OCI-LY3 (cell line): ENCODE results near the gene BAIAP2L2.

ENCODE experiments used
- H2AFZ ChIP-seq: fragments of 200-600, 300-600 bp; shearing (Covaris generic); 2 replicates; pipeline ENCODE4 v1.6.0; 2014; ENCODE audit warnings: antibody characterized with exemption, low read depth, low read length
- H3K27ac ChIP-seq: fragments of 200-600, 300-600 bp; sonication (generic); 2 replicates; pipeline ENCODE4 v1.5.1; 2014; ENCODE audit warnings: mild to moderate bottlenecking, low read length, moderate library complexity, mixed read lengths
- H3K27me3 ChIP-seq: fragments of 200-600, 300-600 bp; sonication (generic); 2 replicates; pipeline ENCODE4 v1.6.1; 2014; ENCODE audit warnings: low read depth, low read length, mixed read lengths
- H3K36me3 ChIP-seq: fragments of 200-600, 300-600 bp; sonication (generic); replicated peaks from 2 replicates; pipeline ENCODE3; 2014; ENCODE audit warnings: low read depth, low read length, mixed read lengths
- H3K4me1 ChIP-seq: fragments of 300-600, 200-600 bp; sonication (generic); 2 replicates; pipeline ENCODE4 v1.6.1; 2014; ENCODE audit warnings: low read length, mixed read lengths
- H3K4me2 ChIP-seq: fragments of 200-600, 300-600 bp; sonication (generic); 2 replicates; pipeline ENCODE4 v1.6.1; 2014; ENCODE audit warnings: low read length, mixed read lengths
- H3K4me3 ChIP-seq: fragments of 300-600, 200-600 bp; sonication (generic); 2 replicates; pipeline ENCODE4 v1.5.1; 2014; ENCODE audit warnings: antibody characterized with exemption, mild to moderate bottlenecking, low read length, moderate library complexity
- H3K79me2 ChIP-seq: fragments of 300-600, 200-600 bp; shearing (Covaris generic); 2 replicates; pipeline ENCODE4 v1.6.1; 2014; ENCODE audit warnings: mild to moderate bottlenecking, low read length, mixed read lengths
- H3K9ac ChIP-seq: fragments of 300-600, 200-600 bp; shearing (Covaris generic); 2 replicates; pipeline ENCODE4 v1.6.0; 2014; ENCODE audit warnings: mild to moderate bottlenecking, low read length, moderate library complexity
- H3K9me3 ChIP-seq: fragments of 200-600, 300-600 bp; shearing (Covaris generic); 2 replicates; pipeline ENCODE4 v1.6.1; 2014; ENCODE audit warnings: low read length, mixed read lengths; ENCODE audit not compliant: insufficient read depth
- H4K20me1 ChIP-seq: fragments of 200-600, 300-600 bp; sonication (generic); 2 replicates; pipeline ENCODE4 v1.6.1; 2016; ENCODE audit warnings: low read length, mixed read lengths; ENCODE audit not compliant: insufficient read depth
- EZH2phosphoT487 ChIP-seq: fragments of 200-600 bp; shearing (Covaris generic); IDR thresholded peaks from 2 replicates; pipeline ENCODE4 v1.6.1; 2018; ENCODE audit warnings: antibody characterized with exemption, mixed run types, low read depth
- TF ChIP-seq, protein P1 (sequence below): fragments of 200-600, 300-600 bp; sonication (generic); IDR thresholded peaks from 2 replicates; pipeline ENCODE4 v1.5.1; 2014; ENCODE audit warnings: antibody characterized with exemption, low read length, low read depth

The BAIAP2L2 gene

DNA sequence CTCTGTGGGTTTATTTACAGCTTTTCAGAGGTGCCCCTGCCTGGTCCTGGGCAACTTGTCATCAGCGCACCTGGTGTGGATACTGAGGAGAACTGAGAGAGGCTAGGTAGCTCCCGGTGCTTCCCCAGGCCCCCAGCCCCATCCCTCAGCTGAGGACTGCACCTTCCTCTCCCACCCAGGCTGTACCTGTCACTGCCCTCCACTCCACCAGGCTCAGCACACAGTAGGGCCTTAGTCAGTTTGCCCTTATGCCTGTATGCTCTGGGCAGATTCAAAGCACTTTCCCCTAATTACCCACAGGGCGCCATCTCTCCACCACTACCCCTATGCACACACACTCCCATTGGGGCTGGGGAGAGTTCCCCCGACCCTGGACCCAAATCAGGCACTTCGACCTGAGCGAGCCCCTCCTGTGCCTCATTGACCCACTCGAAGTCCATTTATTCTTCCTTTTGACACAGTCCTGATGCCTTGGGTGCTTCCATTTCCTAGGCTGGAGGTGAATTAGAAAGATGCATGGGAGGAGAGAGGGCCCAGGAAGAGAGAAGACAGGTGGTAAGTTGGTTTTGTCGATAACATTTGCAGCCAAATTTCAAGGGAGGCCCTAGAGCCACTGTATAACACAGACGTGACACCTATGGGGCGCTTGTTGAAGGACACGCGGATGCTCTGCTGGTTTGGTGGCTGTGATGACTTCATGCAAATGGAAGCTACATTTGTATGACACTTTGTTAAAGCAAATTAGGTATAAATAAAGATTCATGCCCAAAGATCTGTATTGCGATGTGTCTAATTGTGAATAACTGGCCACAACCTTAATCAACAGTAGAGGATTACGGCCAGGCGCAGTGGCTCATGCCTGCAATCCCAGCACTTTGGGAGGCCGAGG, 67.1 kb downstream of the BAIAP2L2 start:
- H3K4me2 ChIP-seq = no peak overlapping the region
- H3K4me3 ChIP-seq = no peak overlapping the region
- H3K27me3 ChIP-seq = peaks cover 18% of the 10 kb centered on the region
- H4K20me1 ChIP-seq = no peaks in the 10 kb centered on the region
- H2AFZ ChIP-seq = no peak overlapping the region
- H3K4me1 ChIP-seq = 0 out of 2 replicates have a peak, but pooled peaks cover 2% of the 10 kb centered on the region
- H3K36me3 ChIP-seq = no peaks in the 10 kb centered on the region
- TF ChIP-seq, protein P1, sequence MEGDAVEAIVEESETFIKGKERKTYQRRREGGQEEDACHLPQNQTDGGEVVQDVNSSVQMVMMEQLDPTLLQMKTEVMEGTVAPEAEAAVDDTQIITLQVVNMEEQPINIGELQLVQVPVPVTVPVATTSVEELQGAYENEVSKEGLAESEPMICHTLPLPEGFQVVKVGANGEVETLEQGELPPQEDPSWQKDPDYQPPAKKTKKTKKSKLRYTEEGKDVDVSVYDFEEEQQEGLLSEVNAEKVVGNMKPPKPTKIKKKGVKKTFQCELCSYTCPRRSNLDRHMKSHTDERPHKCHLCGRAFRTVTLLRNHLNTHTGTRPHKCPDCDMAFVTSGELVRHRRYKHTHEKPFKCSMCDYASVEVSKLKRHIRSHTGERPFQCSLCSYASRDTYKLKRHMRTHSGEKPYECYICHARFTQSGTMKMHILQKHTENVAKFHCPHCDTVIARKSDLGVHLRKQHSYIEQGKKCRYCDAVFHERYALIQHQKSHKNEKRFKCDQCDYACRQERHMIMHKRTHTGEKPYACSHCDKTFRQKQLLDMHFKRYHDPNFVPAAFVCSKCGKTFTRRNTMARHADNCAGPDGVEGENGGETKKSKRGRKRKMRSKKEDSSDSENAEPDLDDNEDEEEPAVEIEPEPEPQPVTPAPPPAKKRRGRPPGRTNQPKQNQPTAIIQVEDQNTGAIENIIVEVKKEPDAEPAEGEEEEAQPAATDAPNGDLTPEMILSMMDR = no peak
- no peak for TF ChIP-seq EZH2phosphoT487
- no peaks in the 10 kb centered on the region for H3K79me2 ChIP-seq
- H3K9me3 ChIP-seq = no peaks in the 10 kb centered on the region
- no peak overlapping the region for H3K9ac ChIP-seq
- H3K27ac ChIP-seq = no peak overlapping the region

DNA sequence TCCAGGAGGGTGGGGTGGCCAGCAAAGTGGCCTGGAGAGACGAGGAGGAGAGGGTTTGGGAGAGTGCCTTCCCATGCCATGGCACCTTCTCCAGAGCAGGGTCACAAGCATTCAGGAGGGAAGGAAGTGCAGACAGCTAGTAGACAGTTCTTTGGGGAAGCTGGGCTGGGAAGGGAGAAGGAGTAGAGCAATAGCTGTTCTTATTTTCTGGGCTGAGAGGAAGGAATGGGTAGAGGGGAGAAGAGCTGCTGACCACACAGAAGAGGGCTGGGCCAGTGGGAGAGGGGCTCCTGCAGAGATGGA, 68.0 kb downstream of the BAIAP2L2 start:
- TF ChIP-seq EZH2phosphoT487 = no peak
- H3K4me1 ChIP-seq = 0 out of 2 replicates have a peak, but pooled peaks cover 2% of the 10 kb centered on the region
- H4K20me1 ChIP-seq = no peaks in the 10 kb centered on the region
- no peaks in the 10 kb centered on the region for H3K79me2 ChIP-seq
- H3K9ac ChIP-seq = no peak overlapping the region
- no peak overlapping the region for H3K4me3 ChIP-seq
- H3K9me3 ChIP-seq = no peaks in the 10 kb centered on the region
- peaks cover 12% of the 10 kb centered on the region for H3K27me3 ChIP-seq
- no peak overlapping the region for H2AFZ ChIP-seq
- H3K36me3 ChIP-seq = no peaks in the 10 kb centered on the region
- H3K27ac ChIP-seq = no peak overlapping the region
- H3K4me2 ChIP-seq = no peak overlapping the region

DNA sequence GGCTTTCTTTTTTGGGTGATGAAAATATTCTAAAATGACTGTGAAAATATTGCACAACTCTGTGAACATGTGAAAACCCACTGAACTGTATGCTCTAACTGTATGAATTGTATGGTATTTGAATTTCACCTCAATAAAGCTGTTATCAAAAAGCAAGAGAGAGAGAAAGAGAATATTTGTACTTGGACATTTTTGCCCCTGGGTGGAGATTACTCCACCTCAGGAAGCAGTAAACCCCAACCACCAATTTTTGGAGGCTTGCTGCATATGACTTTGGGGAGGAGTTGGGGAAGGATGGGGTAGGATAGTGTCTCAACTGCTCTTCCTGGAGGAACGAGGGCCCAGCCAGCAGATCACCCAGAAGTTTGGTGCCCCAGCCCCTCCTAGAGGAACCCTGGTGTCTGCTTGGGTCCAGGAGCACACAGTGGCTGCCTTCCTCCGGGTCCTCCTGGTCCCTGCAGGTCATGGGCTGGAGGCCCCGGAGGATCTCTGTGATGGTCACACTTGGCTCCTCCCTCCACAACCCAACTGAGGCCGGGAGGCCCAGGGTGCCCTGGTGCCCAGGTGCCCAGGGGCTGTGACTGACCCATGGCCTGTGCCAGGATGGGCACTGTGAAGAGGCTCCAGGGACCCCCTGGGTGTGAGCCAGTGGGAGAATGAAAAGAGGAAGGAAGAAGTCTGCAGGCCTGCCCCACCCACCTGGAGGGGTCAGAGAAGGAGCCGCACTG, 68.6 kb downstream of the BAIAP2L2 start:
- H3K27me3 ChIP-seq = peaks cover 7% of the 10 kb centered on the region
- H3K9me3 ChIP-seq = no peaks in the 10 kb centered on the region
- no peaks in the 10 kb centered on the region for H3K79me2 ChIP-seq
- H2AFZ ChIP-seq = no peak overlapping the region
- H3K4me3 ChIP-seq = no peak overlapping the region
- no peak overlapping the region for H3K27ac ChIP-seq
- TF ChIP-seq, protein P1 = no peak
- TF ChIP-seq EZH2phosphoT487 = no peak
- H3K36me3 ChIP-seq = no peaks in the 10 kb centered on the region
- no peaks in the 10 kb centered on the region for H4K20me1 ChIP-seq
- H3K4me1 ChIP-seq = 0 out of 2 replicates have a peak, but pooled peaks cover 2% of the 10 kb centered on the region
- no peak overlapping the region for H3K4me2 ChIP-seq
- no peak overlapping the region for H3K9ac ChIP-seq

DNA sequence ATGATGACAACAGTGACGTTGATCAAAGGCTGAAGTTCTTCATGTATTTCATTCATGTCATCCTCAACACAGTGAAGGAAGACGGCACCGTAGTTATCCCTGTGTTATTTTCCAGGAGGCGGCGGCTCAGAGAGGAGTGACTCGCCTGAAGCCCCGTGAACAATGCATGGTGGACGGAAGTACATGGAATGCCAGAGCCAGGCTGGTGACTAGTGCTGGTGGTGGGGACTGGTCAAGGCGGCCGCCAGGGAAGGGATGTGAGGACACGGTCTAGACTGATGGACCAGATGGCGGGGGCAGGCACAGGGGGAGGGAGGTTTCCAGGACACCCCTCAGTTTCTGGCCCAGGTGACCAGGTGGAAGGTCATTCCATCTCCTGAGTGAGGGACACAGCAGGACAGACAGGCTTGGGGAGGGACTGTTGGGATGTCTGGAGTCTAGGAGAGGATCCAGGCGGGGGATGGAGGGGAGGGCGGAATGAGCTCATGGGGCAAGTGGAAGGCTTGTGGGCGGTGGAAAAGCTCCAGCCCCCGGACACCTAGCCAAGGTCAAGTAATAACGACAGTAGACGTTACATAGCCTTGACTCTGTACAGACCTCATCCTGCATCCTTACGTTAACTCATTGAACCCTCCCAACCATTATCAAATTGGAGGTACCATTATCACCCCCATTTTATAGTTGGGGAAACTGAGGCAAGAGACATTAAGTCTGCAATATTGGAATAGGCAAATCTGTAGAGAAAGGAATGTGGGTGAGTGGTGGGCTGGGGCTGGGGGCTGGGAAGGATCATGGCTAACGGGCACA, 69.3 kb downstream of the BAIAP2L2 start:
- no peak overlapping the region for H3K4me2 ChIP-seq
- H3K79me2 ChIP-seq = no peaks in the 10 kb centered on the region
- no peak overlapping the region for H3K27ac ChIP-seq
- H3K9ac ChIP-seq = no peak overlapping the region
- no peaks in the 10 kb centered on the region for H3K27me3 ChIP-seq
- H3K4me3 ChIP-seq = no peak overlapping the region
- no peaks in the 10 kb centered on the region for H4K20me1 ChIP-seq
- TF ChIP-seq, protein P1 = no peak
- no peak for TF ChIP-seq EZH2phosphoT487
- H3K4me1 ChIP-seq = 0 out of 2 replicates have a peak, but pooled peaks cover 2% of the 10 kb centered on the region
- no peaks in the 10 kb centered on the region for H3K9me3 ChIP-seq
- H3K36me3 ChIP-seq = no peaks in the 10 kb centered on the region
- H2AFZ ChIP-seq = no peak overlapping the region
